Fibroblast of pulmonary artery (primary cell): ENCODE data around the gene ZNF227.
"Not testable (repeated sequence)": the region's sequence is repeated elsewhere in the genome, so short reads cannot be mapped to it uniquely, and the experiment has no call there.

ENCODE experiments used
- DNase-seq: peaks from one replicate; pipeline ENCODE4 v3.0.0-alpha.2; 2010; ENCODE audit warnings: low read depth
- H3K4me3 ChIP-seq: replicated peaks from 2 replicates; pipeline ENCODE4 v1.5.1; 2011; ENCODE audit warnings: low read depth, mild to moderate bottlenecking, control low read depth, low read length, moderate library complexity
- CTCF ChIP-seq: IDR thresholded peaks from 2 replicates; pipeline ENCODE4 v1.5.1; 2011; ENCODE audit warnings: mild to moderate bottlenecking, control low read depth, low read length, inconsistent platforms; ENCODE audit errors: missing control alignments

The ZNF227 gene

GRCh38 chr19:44182145-44182544 lies 30.2 kb upstream of the ZNF227 start:
- DNase-seq, result no peak
- no peak overlapping the region for H3K4me3 ChIP-seq
- TF ChIP-seq CTCF, result no peak

- DNase-seq, result no peak
- TF ChIP-seq CTCF, result no peak
- no peak overlapping the region for H3K4me3 ChIP-seq
Observed at GRCh38 chr19:44190020-44190419, 22.3 kb upstream of the ZNF227 start.

GRCh38 chr19:44192127-44192526 lies 20.2 kb upstream of the ZNF227 start:
- H3K4me3 ChIP-seq, result no peak overlapping the region
- TF ChIP-seq CTCF, result no peak
- DNase-seq, result no peak

GRCh38 chr19:44196772-44197171 lies 15.6 kb upstream of the ZNF227 start:
- DNase-seq, result no peak
- no peak for TF ChIP-seq CTCF
- H3K4me3 ChIP-seq, result no peak overlapping the region

- DNase-seq, result peak; percentile 85
- H3K4me3 ChIP-seq, result no peak overlapping the region
- TF ChIP-seq CTCF, result no peak
Observed at GRCh38 chr19:44202470-44202869, 9.9 kb upstream of the ZNF227 start.

- no peak for DNase-seq
- no peak for TF ChIP-seq CTCF
- no peak overlapping the region for H3K4me3 ChIP-seq
Observed at GRCh38 chr19:44202974-44203373, 9.4 kb upstream of the ZNF227 start.

GRCh38 chr19:44203877-44204276 lies 8.5 kb upstream of the ZNF227 start:
- DNase-seq, H3K4me3 ChIP-seq: not testable (repeated sequence)

- H3K4me3 ChIP-seq, result no peak overlapping the region
- no peak for TF ChIP-seq CTCF
- DNase-seq, result no peak
Observed at GRCh38 chr19:44204772-44205171, 7.6 kb upstream of the ZNF227 start.
